Hepatocyte (in vitro differentiated cells): ENCODE results near the gene COP1. TPM values are rescaled to one million over a fixed set of nuclear protein-coding genes. Genes with fewer than 3 reads are reported as not detected.

ENCODE experiments used
- DNase-seq: peaks from one replicate; pipeline ENCODE4 v3.0.0-alpha.2; 2016; ENCODE audit warnings: low spot score
- H2AFZ ChIP-seq: fragments of 200-600 bp; sonication (generic); 2 replicates; pipeline ENCODE4 v1.6.0; 2016; ENCODE audit warnings: antibody characterized with exemption, mild to moderate bottlenecking
- H3K27ac ChIP-seq: fragments of 200-600 bp; sonication (generic); 2 replicates; pipeline ENCODE4 v1.5.1; 2016; ENCODE audit warnings: mild to moderate bottlenecking
- H3K27me3 ChIP-seq: fragments of 200-600 bp; sonication (generic); 2 replicates; pipeline ENCODE4 v1.6.1; 2016
- H3K36me3 ChIP-seq: fragments of 200-600 bp; sonication (generic); replicated peaks from 2 replicates; pipeline ENCODE4 v1.5.1; 2016; ENCODE audit warnings: low read depth; ENCODE audit not compliant: insufficient read depth
- H3K4me1 ChIP-seq: fragments of 200-600 bp; sonication (generic); 2 replicates; pipeline ENCODE4 v1.5.1; 2016; ENCODE audit warnings: mild to moderate bottlenecking, moderate library complexity; ENCODE audit not compliant: insufficient read depth
- H3K4me2 ChIP-seq: fragments of 200-600 bp; sonication (generic); 2 replicates; pipeline ENCODE4 v1.6.0; 2016
- H3K4me3 ChIP-seq: fragments of 200-600 bp; sonication (generic); 2 replicates; pipeline ENCODE4 v1.5.1; 2016; ENCODE audit warnings: mild to moderate bottlenecking
- H3K79me2 ChIP-seq: fragments of 200-600 bp; sonication (generic); 2 replicates; pipeline ENCODE4 v1.6.0; 2017; ENCODE audit warnings: mild to moderate bottlenecking
- H3K9me2 ChIP-seq: fragments of 200-600 bp; sonication (generic); replicated peaks from 2 replicates; pipeline ENCODE4 v1.6.0; 2017; ENCODE audit warnings: mild to moderate bottlenecking; ENCODE audit not compliant: insufficient read depth
- H3K9me3 ChIP-seq: fragments of 200-600 bp; sonication (generic); 2 replicates; pipeline ENCODE4 v1.5.1; 2016; ENCODE audit warnings: low read depth, mild to moderate bottlenecking
- H4K20me1 ChIP-seq: fragments of 200-600 bp; sonication (generic); 2 replicates; pipeline ENCODE4 v1.6.0; 2016; ENCODE audit warnings: mild to moderate bottlenecking; ENCODE audit not compliant: insufficient read depth, poor library complexity, severe bottlenecking
- CTCF ChIP-seq: fragments of 200-600 bp; sonication (generic); IDR thresholded peaks from 2 replicates; pipeline ENCODE4 v1.5.1; 2016; ENCODE audit warnings: antibody characterized with exemption, mild to moderate bottlenecking; ENCODE audit not compliant: poor library complexity
- EZH2 ChIP-seq: fragments of 200-600 bp; sonication (generic); IDR thresholded peaks from 2 replicates; pipeline ENCODE4 v1.6.1; 2016; ENCODE audit warnings: antibody characterized with exemption, mild to moderate bottlenecking, borderline replicate concordance
- EZH2phosphoT487 ChIP-seq: fragments of 200-600 bp; sonication (generic); IDR thresholded peaks from one replicate; pipeline ENCODE4 v1.6.1; 2018; ENCODE audit warnings: antibody characterized with exemption, mild to moderate bottlenecking, low read depth, moderate library complexity; ENCODE audit not compliant: unreplicated experiment, severe bottlenecking
- WGBS: methylation state at CpG from one replicate; pipeline ENCODE4 v1.1.6; 2016; ENCODE audit warnings: low lambda C conversion rate; ENCODE audit errors: missing lambda C conversion rate; 5-methylcytosine and 5-hydroxymethylcytosine counted together
- polyA plus RNA-seq: library from polyadenylated mRNA; unstranded; fragments of >200 nt; fragmentation: Nextera tagmentation; extraction: Ambion mirVana; gene quantifications from 2 replicates; pipeline ENCODE4 v1.2.1, GENCODE V29; 2016
- total RNA-seq: library from RNA; depleted of rRNA; stranded (reverse); fragments of >200 nt; gene quantifications from 2 replicates; pipeline ENCODE4 v1.2.3, GENCODE V29; 2014

Gene COP1
- total and polyA plus RNA-seq, 2 experiments from 2014 or later = 63.0 to 65.9 TPM

- no peak for DNase-seq
- TF ChIP-seq CTCF (no peak), EZH2phosphoT487 (no peak), EZH2 (no peak)
- no peaks in the 10 kb centered on the region for H4K20me1 ChIP-seq
- H3K4me3 ChIP-seq = no peak overlapping the region
- no peaks in the 10 kb centered on the region for H3K9me2 ChIP-seq
- H3K36me3 ChIP-seq = no peaks in the 10 kb centered on the region
- WGBS = 91% methylated on average over 2 of the region's 2 CpGs
- H3K27ac ChIP-seq = no peak overlapping the region
- H3K4me1 ChIP-seq = no peaks in the 10 kb centered on the region
- H3K79me2 ChIP-seq = no peaks in the 10 kb centered on the region
- H2AFZ ChIP-seq = no peak overlapping the region
- no peaks in the 10 kb centered on the region for H3K27me3 ChIP-seq
- H3K9me3 ChIP-seq = no peaks in the 10 kb centered on the region
- no peak overlapping the region for H3K4me2 ChIP-seq
These were observed 243.3 kb downstream of the COP1 start for GRCh38 chr1:175963740-175964139.

GRCh38 chr1:175960169-175960568, 246.9 kb downstream of the COP1 start:
- H4K20me1 ChIP-seq = no peaks in the 10 kb centered on the region
- no peak overlapping the region for H3K27ac ChIP-seq
- H3K27me3 ChIP-seq = no peaks in the 10 kb centered on the region
- H2AFZ ChIP-seq = no peak overlapping the region
- H3K4me1 ChIP-seq = no peaks in the 10 kb centered on the region
- no peaks in the 10 kb centered on the region for H3K9me3 ChIP-seq
- H3K79me2 ChIP-seq = no peaks in the 10 kb centered on the region
- 100% methylated on average over 1 of the region's 1 CpG for WGBS
- no peaks in the 10 kb centered on the region for H3K36me3 ChIP-seq
- H3K4me2 ChIP-seq = no peak overlapping the region
- no peak for DNase-seq
- no peak overlapping the region for H3K4me3 ChIP-seq
- H3K9me2 ChIP-seq = no peaks in the 10 kb centered on the region
- TF ChIP-seq EZH2phosphoT487 (no peak), EZH2 (no peak)

- 0% methylated on average over 1 of the region's 1 CpG for WGBS
- no peaks in the 10 kb centered on the region for H3K4me1 ChIP-seq
These were observed 255.5 kb downstream of the COP1 start for GRCh38 chr1:175951627-175952026.

GRCh38 chr1:175947771-175948170, 259.3 kb downstream of the COP1 start:
- Histone ChIP-seq H3K27ac (no peak overlapping the region), H2AFZ (no peak overlapping the region), H3K79me2 (no peaks in the 10 kb centered on the region), H4K20me1 (no peaks in the 10 kb centered on the region), H3K27me3 (no peaks in the 10 kb centered on the region), H3K4me2 (no peak overlapping the region), H3K36me3 (no peaks in the 10 kb centered on the region), H3K4me3 (no peak overlapping the region), H3K9me3 (no peaks in the 10 kb centered on the region), H3K4me1 (no peaks in the 10 kb centered on the region), H3K9me2 (no peaks in the 10 kb centered on the region)
- TF ChIP-seq EZH2 = no peak
- no peak for TF ChIP-seq CTCF
- no peak for DNase-seq

More at GRCh38 chr1:175951627-175952026, 255.5 kb downstream of the COP1 start:
- H3K27me3 ChIP-seq = no peaks in the 10 kb centered on the region
- no peaks in the 10 kb centered on the region for H3K9me2 ChIP-seq
- no peaks in the 10 kb centered on the region for H3K36me3 ChIP-seq
- TF ChIP-seq EZH2 (no peak), EZH2phosphoT487 (no peak), CTCF (no peak)
- H4K20me1 ChIP-seq = no peaks in the 10 kb centered on the region
- H3K4me3 ChIP-seq = no peak overlapping the region
- H3K27ac ChIP-seq = no peak overlapping the region
- H3K9me3 ChIP-seq = no peaks in the 10 kb centered on the region
- no peaks in the 10 kb centered on the region for H3K79me2 ChIP-seq
- no peak overlapping the region for H3K4me2 ChIP-seq
- H2AFZ ChIP-seq = no peak overlapping the region
- no peak for DNase-seq
